ENCODE results near the gene ZNF385B.

ZNF385B gene

GRCh38 chr2:179876266-179876665, 14.9 kb upstream of the ZNF385B start:
- H3K4me3 ChIP-seq (ENCODE audit: low read length): no peak overlapping the region
- TF ChIP-seq, protein P1, sequence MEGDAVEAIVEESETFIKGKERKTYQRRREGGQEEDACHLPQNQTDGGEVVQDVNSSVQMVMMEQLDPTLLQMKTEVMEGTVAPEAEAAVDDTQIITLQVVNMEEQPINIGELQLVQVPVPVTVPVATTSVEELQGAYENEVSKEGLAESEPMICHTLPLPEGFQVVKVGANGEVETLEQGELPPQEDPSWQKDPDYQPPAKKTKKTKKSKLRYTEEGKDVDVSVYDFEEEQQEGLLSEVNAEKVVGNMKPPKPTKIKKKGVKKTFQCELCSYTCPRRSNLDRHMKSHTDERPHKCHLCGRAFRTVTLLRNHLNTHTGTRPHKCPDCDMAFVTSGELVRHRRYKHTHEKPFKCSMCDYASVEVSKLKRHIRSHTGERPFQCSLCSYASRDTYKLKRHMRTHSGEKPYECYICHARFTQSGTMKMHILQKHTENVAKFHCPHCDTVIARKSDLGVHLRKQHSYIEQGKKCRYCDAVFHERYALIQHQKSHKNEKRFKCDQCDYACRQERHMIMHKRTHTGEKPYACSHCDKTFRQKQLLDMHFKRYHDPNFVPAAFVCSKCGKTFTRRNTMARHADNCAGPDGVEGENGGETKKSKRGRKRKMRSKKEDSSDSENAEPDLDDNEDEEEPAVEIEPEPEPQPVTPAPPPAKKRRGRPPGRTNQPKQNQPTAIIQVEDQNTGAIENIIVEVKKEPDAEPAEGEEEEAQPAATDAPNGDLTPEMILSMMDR (IDR thresholded peaks at IDR 0.05; ENCODE audit: insufficient read depth, low read depth, low read length, missing control alignments): peak; percentile 13
- no peak for DNase-seq (ENCODE audit: low read depth)

- no peak overlapping the region for H3K4me3 ChIP-seq (ENCODE audit: low read length)
- TF ChIP-seq, protein P1 (IDR thresholded peaks at IDR 0.05; ENCODE audit: insufficient read depth, low read depth, low read length, missing control alignments): no peak
- no peak for DNase-seq (ENCODE audit: low read depth)
Measured at GRCh38 chr2:179875864-179876263, 14.5 kb upstream of the ZNF385B start.

GRCh38 chr2:179862898-179863458, 1.6 kb upstream of the ZNF385B start:
- DNase-seq (ENCODE audit: low read depth): peak; percentile 62
- no peak overlapping the region for H3K4me3 ChIP-seq (ENCODE audit: low read length)
- TF ChIP-seq, protein P1 (IDR thresholded peaks at IDR 0.05; ENCODE audit: insufficient read depth, low read depth, low read length, missing control alignments): no peak

DNA sequence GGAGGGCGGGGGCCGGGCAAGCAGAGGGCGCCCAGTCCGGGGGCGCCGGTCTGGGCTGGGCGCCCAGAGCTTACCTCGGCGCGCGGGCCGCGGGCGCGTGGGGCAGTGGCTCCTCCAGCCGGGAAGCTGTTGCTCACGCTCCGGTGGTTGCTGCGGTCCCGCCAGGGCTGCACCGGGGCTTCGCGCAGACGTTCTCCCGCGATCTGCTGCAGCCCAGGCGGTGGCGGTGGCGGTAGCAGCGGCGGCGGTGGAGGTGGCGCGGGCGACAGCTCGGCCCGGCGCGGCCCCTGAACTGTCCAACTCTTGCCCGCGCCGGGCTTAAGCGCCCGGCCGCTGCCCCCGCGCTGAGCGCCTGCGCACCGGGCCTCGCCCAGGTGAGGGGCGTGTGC, 391 bp downstream of the ZNF385B start:
- TF ChIP-seq, protein P1 (IDR thresholded peaks at IDR 0.05; ENCODE audit: insufficient read depth, low read depth, low read length, missing control alignments): no peak
- DNase-seq (ENCODE audit: low read depth): peak; percentile 15
- H3K4me3 ChIP-seq (ENCODE audit: low read length): peak overlapping the region; percentile 7

DNA sequence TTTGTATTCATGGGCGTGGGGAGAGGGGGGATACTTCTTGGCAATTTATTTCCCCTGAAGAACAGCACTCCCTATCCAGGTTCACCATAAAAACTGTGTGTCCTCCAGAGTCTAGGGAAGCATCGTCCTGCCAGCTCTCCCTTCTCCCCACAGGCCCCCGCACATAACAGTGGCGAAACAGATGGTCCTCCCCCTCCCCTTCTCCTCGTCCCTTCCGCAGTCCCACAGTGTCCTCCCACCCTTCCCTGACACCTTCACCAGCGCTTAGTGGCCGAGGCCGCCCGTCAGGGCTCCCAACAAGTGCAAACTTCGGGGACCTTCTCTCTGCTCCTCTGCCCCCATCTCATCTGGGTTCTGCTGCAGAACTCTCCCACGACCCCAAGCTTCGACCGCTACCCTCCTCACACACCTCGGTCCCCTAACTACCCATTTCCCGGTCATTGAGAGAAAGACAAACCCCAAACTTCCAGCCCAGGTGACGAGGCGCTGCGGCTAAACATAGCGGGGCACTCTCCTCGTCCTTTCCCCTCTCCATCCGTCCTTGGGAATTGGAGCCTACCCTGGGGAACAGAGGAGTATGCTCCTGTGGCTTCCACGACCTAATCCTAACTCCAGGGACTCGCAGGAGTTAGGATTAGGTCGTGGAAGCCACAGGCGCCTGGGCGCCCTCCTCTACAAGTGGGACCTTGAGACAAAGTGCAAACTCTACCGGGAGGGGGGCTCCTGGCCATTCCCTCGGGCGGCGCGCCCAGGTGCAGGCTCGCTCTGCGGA, 971 bp downstream of the ZNF385B start:
- DNase-seq (ENCODE audit: low read depth): no peak
- TF ChIP-seq, protein P1 (IDR thresholded peaks at IDR 0.05; ENCODE audit: insufficient read depth, low read depth, low read length, missing control alignments): no peak
- H3K4me3 ChIP-seq (ENCODE audit: low read length): no peak overlapping the region

DNA sequence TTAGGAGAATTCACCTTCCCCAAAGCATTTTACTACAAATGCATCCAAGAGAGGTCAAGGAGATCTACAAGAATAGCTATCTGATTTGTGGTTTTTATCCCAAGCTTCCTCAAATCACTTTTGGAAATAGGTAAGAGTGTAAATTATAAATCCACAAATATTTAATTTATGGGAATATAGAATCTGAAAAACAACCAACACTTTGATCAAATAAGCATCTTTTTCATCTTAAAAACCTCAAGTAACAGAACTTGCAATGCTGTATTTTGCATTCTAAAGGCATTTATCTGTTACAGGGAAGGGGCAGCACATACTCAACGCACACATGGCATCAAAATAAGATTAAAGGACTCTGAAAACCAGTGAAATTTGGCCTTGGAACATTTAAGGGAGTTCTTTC, 1.9 kb downstream of the ZNF385B start:
- no peak for DNase-seq (ENCODE audit: low read depth)
- TF ChIP-seq, protein P1 (IDR thresholded peaks at IDR 0.05; ENCODE audit: insufficient read depth, low read depth, low read length, missing control alignments): no peak
- H3K4me3 ChIP-seq (ENCODE audit: low read length): no peak overlapping the region
